Measurements from ENCODE around the gene CAB39.

The CAB39 gene

DNA sequence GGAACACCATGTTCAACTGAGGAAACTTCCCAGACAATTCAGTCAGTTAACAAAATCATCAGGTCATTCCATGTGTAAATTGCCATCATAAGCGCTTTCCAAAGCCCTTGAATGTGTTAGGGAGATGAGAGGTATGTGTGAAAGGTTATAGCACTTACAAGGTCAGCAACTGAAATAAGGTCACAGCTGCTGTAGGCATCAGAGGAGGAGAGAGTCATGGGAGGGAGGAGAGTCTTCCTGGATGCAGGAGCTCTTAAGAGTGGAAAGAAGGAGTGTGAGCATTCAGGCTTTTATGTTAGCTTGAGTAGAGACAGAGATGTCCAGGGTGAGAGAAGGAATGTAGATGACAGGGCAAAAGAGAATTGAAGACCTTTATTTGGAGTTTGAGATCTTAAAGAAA, 67.0 kb downstream of the CAB39 start:
- FAIRE-seq: no peak

GRCh38 chr2:230781130-230781797, 68.6 kb downstream of the CAB39 start:
- FAIRE-seq: peak; percentile 97
- DNase-seq (ENCODE audit: low spot score): peak; percentile 96

More for the DNA sequence above, 67.0 kb downstream of the CAB39 start:
- DNase-seq (ENCODE audit: low spot score): no peak

- DNase-seq (ENCODE audit: low spot score) (no peak), FAIRE-seq (no peak)
Measured at GRCh38 chr2:230783101-230783500, 70.5 kb downstream of the CAB39 start.

DNA sequence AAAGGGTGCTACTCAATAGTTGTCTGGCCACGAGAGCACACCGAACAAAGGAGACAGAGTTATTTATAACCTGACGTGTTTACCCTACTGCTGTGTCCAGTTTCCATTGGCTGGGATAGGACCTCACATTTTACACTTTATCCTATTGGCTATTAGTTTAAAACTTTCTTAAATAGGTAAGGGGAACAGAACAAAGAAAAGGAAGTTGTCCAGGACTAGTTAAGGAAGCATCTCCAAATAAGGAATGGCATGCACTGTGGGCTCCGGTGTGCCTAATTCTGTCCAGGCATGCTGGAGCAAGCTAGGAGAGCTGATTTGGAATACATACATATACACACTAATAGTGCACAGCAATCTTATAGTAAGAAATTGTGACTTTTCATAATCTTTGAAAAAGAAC, 72.2 kb downstream of the CAB39 start:
- FAIRE-seq (no peak), DNase-seq (ENCODE audit: low spot score) (no peak)

- no peak for DNase-seq (ENCODE audit: low spot score)
- no peak for FAIRE-seq
Measured at GRCh38 chr2:230785346-230785745, 72.7 kb downstream of the CAB39 start.

GRCh38 chr2:230787101-230787500, 74.5 kb downstream of the CAB39 start:
- DNase-seq (ENCODE audit: low spot score): peak; percentile 60
- FAIRE-seq: peak; percentile 93

GRCh38 chr2:230788554-230789175, 76.0 kb downstream of the CAB39 start:
- no peak for DNase-seq (ENCODE audit: low spot score)
- no peak for FAIRE-seq

DNA sequence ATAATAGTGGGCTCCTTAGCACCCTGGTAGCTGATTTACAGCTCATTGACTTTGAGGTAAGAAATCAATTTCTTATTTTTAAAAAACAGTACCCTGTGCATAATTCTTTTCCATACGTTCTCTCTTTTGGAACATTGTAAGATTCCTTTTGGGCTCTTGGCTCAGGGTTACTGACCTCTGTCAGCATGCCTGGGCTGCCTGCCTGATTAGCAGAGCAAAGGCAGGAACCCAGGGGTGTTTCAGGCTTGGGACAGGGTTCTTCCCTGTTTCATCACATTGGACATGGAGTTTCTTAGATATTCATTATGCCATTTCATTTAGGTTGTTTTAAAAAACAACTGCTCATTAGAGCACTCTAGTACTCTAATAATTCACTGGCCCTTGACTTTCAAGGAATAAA, 78.3 kb downstream of the CAB39 start:
- DNase-seq (ENCODE audit: low spot score): no peak
- FAIRE-seq: no peak

DNA sequence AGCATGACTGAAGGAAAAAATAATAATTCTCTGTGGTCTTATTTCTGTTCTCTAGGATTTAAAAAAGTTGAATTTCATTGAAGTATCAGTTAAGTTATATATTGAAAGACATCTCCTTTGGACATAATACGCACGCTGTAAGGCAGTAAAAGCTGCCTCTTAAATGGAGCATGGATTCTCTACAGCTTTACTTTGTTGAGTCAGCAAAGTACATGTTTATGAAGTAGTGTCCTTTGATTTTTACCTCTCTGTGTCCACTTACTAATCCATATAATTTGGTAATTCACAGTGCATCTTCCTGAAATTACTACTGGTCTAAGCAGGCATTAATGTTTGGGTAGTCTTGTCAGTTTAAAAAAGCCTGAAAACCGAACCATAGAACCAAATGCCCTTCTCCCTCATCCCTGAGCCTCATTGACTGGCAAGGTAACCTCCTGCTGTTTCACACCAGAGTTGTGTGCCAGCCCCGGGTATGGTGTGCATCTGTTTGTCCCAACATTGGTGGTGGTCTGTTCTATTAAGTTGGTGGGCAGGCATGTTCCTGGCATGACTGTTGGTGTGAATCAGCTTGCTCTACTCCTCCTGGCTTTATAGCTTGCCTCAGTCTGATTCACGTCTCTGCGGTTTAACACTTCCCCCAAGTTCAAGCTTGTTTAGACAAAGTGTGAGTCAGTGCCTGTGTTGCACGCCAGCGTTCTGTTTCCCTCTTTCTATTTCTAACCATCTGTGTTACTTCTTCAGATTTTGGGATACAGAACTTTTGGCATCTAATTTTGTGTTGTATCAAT, 81.1 kb downstream of the CAB39 start:
- peak; percentile 97 for FAIRE-seq
- peak; percentile 97 for DNase-seq (ENCODE audit: low spot score)

DNA sequence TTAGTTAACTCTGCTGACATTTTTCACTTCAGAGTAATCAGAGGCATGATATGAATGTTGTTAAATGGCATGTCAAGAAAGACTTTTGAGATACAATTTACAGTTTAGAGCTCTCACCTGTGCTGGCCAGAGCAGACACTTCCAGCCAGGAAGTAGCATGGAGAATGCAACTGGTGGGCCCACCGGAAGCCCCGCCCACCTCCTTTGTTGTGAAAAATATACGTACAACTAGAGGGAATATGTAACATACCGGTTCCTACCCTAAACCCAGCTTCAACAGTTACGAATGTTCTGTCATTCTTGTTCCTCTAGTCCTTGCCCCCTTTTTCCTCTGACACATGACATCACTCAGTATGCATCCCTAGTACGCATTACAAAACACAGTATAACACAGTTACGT, 81.9 kb downstream of the CAB39 start:
- DNase-seq (ENCODE audit: low spot score): no peak
- no peak for FAIRE-seq

GRCh38 chr2:230795856-230796255, 83.2 kb downstream of the CAB39 start:
- no peak for DNase-seq (ENCODE audit: low spot score)
- no peak for FAIRE-seq

GRCh38 chr2:230796280-230796862, 83.7 kb downstream of the CAB39 start:
- FAIRE-seq (peak; percentile 44), DNase-seq (ENCODE audit: low spot score) (peak; percentile 14)

DNA sequence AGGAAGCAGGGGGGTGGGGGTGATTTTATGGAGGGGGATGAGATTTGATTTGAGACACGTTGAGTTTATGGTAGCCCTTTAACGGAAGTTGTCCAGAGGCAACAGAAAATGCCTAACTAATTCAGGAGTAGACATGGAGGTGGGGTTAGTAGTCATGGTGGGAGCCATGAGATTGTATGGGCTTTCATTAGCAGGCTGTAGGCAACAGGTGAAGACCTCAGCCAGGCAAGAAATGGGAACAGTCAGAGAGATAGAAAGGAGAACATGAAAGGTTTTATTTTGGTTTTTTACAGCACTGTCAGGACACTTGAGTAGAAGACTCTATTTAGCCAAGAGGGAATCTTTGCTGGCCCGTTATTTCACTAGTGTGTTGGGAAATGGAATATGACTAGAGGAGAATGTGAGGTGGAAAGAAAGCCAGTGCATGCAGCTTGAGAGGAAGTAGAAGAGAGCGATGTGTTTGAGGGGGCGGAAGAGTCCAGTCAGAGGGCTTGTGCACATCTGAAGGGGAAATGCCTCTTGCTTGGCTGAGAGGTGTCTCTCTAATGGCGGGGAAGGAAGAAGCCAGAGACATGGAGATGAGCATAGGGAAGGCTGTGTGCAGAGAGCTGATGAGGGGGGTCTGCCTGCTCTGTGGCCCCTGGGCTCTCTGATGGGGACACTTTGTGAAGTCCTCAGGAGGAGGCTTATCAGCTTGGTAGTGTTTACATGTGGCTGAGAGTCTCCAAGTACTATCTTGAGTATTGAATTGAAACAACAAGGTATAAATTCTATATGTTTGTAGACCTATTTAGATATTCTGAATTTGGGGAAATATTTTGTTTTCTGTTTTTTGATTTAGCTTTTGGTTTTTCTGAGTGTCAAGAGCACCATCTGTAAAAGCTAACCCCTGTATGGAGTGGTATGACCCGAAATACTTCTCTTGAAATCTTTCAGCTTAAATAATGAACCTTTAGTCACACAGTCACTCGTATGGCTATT, 85.2 kb downstream of the CAB39 start:
- DNase-seq (ENCODE audit: low spot score) (no peak), FAIRE-seq (no peak)

DNA sequence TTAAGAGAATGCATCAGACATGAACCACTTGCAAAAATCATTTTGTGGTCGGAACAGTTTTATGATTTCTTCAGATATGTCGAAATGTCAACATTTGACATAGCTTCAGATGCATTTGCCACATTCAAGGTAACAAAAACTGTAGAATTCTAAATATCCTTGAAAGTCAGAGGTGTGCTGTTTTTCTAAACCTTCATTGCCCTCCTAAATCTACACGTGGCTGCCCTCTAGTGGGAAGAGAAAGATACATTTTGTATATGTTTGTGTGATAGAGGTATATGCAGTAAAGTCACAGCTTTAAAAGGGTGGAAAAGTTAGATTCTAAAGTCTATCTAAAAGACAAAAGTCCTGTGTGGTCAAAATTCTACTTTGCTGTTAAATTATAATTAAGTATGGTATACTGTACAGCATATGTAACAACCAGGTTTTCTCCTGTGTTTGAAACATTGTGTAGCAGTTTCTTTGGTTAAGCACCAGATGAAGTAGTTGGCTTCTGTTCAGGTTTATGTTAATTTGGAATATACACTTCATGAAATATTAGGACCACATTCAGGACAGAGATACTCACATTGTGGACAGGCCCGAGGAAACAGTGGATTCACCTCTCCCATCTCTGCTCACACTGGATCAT, 86.2 kb downstream of the CAB39 start:
- peak; percentile 74 for FAIRE-seq
- peak; percentile 53 for DNase-seq (ENCODE audit: low spot score)

GRCh38 chr2:230805353-230806017, 92.8 kb downstream of the CAB39 start:
- FAIRE-seq (no peak), DNase-seq (ENCODE audit: low spot score) (no peak)

- no peak for DNase-seq (ENCODE audit: low spot score)
- no peak for FAIRE-seq
Measured at GRCh38 chr2:230807729-230808128, 95.1 kb downstream of the CAB39 start.

DNA sequence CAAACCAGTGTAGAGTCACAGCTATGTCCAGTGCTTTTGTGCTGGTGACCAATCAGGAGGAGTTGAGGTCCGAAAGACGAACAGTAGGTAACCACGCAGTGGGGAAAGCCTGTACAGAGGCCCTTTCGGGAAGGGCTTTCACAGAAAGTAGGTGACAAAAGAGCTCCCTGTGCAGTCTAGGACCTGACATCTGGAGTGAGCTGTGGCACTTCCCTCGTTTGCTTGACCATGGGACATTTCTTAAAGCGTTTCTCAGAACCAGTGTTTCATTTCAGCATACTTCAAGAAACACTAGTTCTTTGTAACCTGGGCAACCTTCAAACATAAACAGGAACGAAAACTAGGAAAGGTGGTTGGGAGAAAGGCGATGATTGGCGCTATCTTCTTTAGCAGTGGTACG, 96.4 kb downstream of the CAB39 start:
- FAIRE-seq (no peak), DNase-seq (ENCODE audit: low spot score) (no peak)

GRCh38 chr2:230809677-230810251, 97.1 kb downstream of the CAB39 start:
- DNase-seq (ENCODE audit: low spot score) (no peak), FAIRE-seq (peak; percentile 25)

- DNase-seq (ENCODE audit: low spot score): no peak
- FAIRE-seq: no peak
Measured at GRCh38 chr2:230811508-230811907, 98.9 kb downstream of the CAB39 start.

- FAIRE-seq: no peak
- no peak for DNase-seq (ENCODE audit: low spot score)
Measured at GRCh38 chr2:230812033-230812432, 99.4 kb downstream of the CAB39 start.
